OCI-LY7 (cell line): ENCODE results near the gene ZNF141. TPM values are rescaled to one million over a fixed set of nuclear protein-coding genes. Genes with fewer than 3 reads are reported as not detected.

Source experiments
- BruUV-seq: library from RNA; stranded (reverse); fragments of 400-500 nt; replicated peaks from 2 replicates; lab custom pipeline; 2021; lab: Mats Ljungman, UMichigan
- CTCF ChIA-PET: fragments of 300-600 bp; sonication (Branson Sonifier 250); formaldehyde crosslinking; loops from one replicate; lab custom pipeline; 2022; ENCODE audit warnings: antibody characterized with exemption; ENCODE audit not compliant: unreplicated experiment; lab: Charles Lee
- POLR2A ChIA-PET: fragments of 300-600 bp; sonication (Branson Sonifier 250); formaldehyde crosslinking; loops from one replicate; lab custom pipeline; 2022; ENCODE audit warnings: antibody characterized with exemption; lab: Charles Lee
- DNase-seq: peaks from one replicate; pipeline ENCODE4 v3.0.0-alpha.2; 2015; ENCODE audit warnings: low spot score
- H2AFZ ChIP-seq: fragments of 200-600 bp; sonication (generic), shearing (Covaris generic); 2 replicates; pipeline ENCODE4 v1.6.1; 2014; ENCODE audit warnings: mild to moderate bottlenecking, antibody characterized with exemption, low read length, moderate library complexity
- H3K27ac ChIP-seq: fragments of 200-600 bp; sonication (generic); 2 replicates; pipeline ENCODE4 v1.5.1; 2014; ENCODE audit warnings: mixed run types, low read depth, mild to moderate bottlenecking, moderate library complexity, low read length, inconsistent platforms; ENCODE audit not compliant: poor library complexity, severe bottlenecking
- H3K36me3 ChIP-seq: fragments of 200-600 bp; sonication (generic); 2 replicates; pipeline ENCODE4 v1.6.1; 2014; ENCODE audit warnings: mild to moderate bottlenecking, antibody characterized with exemption, low read length, moderate library complexity, mixed read lengths; ENCODE audit not compliant: insufficient read depth
- H3K4me1 ChIP-seq: fragments of 200-600 bp; sonication (generic); 2 replicates; pipeline ENCODE4 v1.5.1; 2014; ENCODE audit warnings: mild to moderate bottlenecking, low read length; ENCODE audit not compliant: insufficient read depth, poor library complexity, severe bottlenecking
- H3K4me2 ChIP-seq: fragments of 200-600 bp; sonication (generic); 2 replicates; pipeline ENCODE4 v1.6.1; 2014; ENCODE audit warnings: mild to moderate bottlenecking, low read length
- H3K4me3 ChIP-seq: fragments of 200-600 bp; sonication (generic); 2 replicates; pipeline ENCODE4 v1.5.1; 2014; ENCODE audit warnings: mild to moderate bottlenecking, low read depth, low read length; ENCODE audit not compliant: poor library complexity, severe bottlenecking
- H3K79me2 ChIP-seq: fragments of 200-600 bp; sonication (generic); 2 replicates; pipeline ENCODE4 v1.6.1; 2016; ENCODE audit warnings: low read depth, mild to moderate bottlenecking, low read length, moderate library complexity, mixed read lengths; ENCODE audit not compliant: insufficient read depth
- H3K9me2 ChIP-seq: fragments of 200-600 bp; sonication (generic); 2 replicates; pipeline ENCODE4 v1.6.1; 2016; ENCODE audit warnings: mild to moderate bottlenecking, low read length, mixed read lengths; ENCODE audit not compliant: insufficient read depth
- H3K9me3 ChIP-seq: fragments of 200-600 bp; sonication (generic); 2 replicates; pipeline ENCODE4 v1.6.1; 2014; ENCODE audit warnings: mild to moderate bottlenecking, mixed run types, low read length, mixed read lengths
- H4K20me1 ChIP-seq: fragments of 200-600 bp; sonication (generic); 2 replicates; pipeline ENCODE4 v1.6.1; 2014; ENCODE audit warnings: mild to moderate bottlenecking, antibody characterized with exemption, low read length, moderate library complexity, mixed read lengths; ENCODE audit not compliant: insufficient read depth
- CTCF ChIP-seq: fragments of 200-600 bp; sonication (generic); conservative IDR thresholded peaks from 2 replicates; pipeline ENCODE4 v1.5.1; 2014; ENCODE audit warnings: mild to moderate bottlenecking, antibody characterized with exemption, low read length, moderate library complexity, mixed read lengths
- EZH2phosphoT487 ChIP-seq: fragments of 200-600 bp; sonication (generic); IDR thresholded peaks from 2 replicates; pipeline ENCODE4 v1.6.1; 2018; ENCODE audit warnings: low read depth, borderline replicate concordance, mild to moderate bottlenecking, mixed run types, antibody characterized with exemption, low read length, moderate library complexity, mixed read lengths
- intact Hi-C: fragments of 100-400 bp; cut with micrococcal nuclease; formaldehyde crosslinking; loops from one replicate; pipeline ENCODE4 v1.10.0; 2022; ENCODE audit not compliant: unreplicated experiment
- total RNA-seq, 2 experiments: library from RNA; depleted of rRNA in 1 of 2; stranded (reverse); fragments of >200 nt in 1 of 2; shearing (Covaris generic) in 1 of 2; gene quantifications; 2 replicates each; pipeline ENCODE4 v1.2.3, GENCODE V29; 2014 to 2022

The ZNF141 gene
- total RNA-seq, 2 experiments from 2014 or later, result 19.8 to 27.9 TPM

- DNase-seq, result no peak
- Histone ChIP-seq H3K4me3 (no peak overlapping the region), H3K4me1 (peaks cover 4% of the 10 kb centered on the region), H3K79me2 (peaks cover 32% of the 10 kb centered on the region; the same call in 1 of the 2 replicates), H3K36me3 (peaks cover 28% of the 10 kb centered on the region), H3K9me2 (no peaks in the 10 kb centered on the region), H2AFZ (no peak overlapping the region), H3K27ac (no peak overlapping the region), H3K4me2 (no peak overlapping the region; the same call in 1 of the 2 replicates), H3K9me3 (peaks cover 21% of the 10 kb centered on the region; the same call in 1 of the 2 replicates), H4K20me1 (no peaks in the 10 kb centered on the region)
- BruUV-seq, result no TSS peak
- TF ChIP-seq CTCF (no peak), EZH2phosphoT487 (no peak)
- POLR2A ChIA-PET, result no interaction called here
- CTCF ChIA-PET, result no interaction called here
- intact Hi-C loops, result no loop called here
Observed at GRCh38 chr4:336099-336892, 1.3 kb upstream of the ZNF141 start.

GRCh38 chr4:336893-337142, 796 bp upstream of the ZNF141 start:
- peaks cover 33% of the 10 kb centered on the region for H3K36me3 ChIP-seq
- BruUV-seq, result no TSS peak
- H3K79me2 ChIP-seq, result peaks cover 37% of the 10 kb centered on the region; the same call in 1 of the 2 replicates
- H2AFZ ChIP-seq, result peak overlapping the region; percentile 85; the same call in 1 of the 2 replicates
- intact Hi-C loops, result no loop called here
- H3K27ac ChIP-seq, result no peak overlapping the region
- H3K4me3 ChIP-seq, result peak overlapping the region; percentile 89
- H3K9me3 ChIP-seq, result peaks cover 21% of the 10 kb centered on the region; the same call in 1 of the 2 replicates
- TF ChIP-seq CTCF (no peak), EZH2phosphoT487 (no peak)
- H3K4me2 ChIP-seq, result peak overlapping the region; percentile 69; the same call in 1 of the 2 replicates
- H3K9me2 ChIP-seq, result no peaks in the 10 kb centered on the region
- POLR2A ChIA-PET, result no interaction called here
- no peaks in the 10 kb centered on the region for H4K20me1 ChIP-seq
- DNase-seq, result no peak
- CTCF ChIA-PET, result no interaction called here
- peaks cover 4% of the 10 kb centered on the region for H3K4me1 ChIP-seq
